Measurements from ENCODE around the gene KDM2A.

DNA sequence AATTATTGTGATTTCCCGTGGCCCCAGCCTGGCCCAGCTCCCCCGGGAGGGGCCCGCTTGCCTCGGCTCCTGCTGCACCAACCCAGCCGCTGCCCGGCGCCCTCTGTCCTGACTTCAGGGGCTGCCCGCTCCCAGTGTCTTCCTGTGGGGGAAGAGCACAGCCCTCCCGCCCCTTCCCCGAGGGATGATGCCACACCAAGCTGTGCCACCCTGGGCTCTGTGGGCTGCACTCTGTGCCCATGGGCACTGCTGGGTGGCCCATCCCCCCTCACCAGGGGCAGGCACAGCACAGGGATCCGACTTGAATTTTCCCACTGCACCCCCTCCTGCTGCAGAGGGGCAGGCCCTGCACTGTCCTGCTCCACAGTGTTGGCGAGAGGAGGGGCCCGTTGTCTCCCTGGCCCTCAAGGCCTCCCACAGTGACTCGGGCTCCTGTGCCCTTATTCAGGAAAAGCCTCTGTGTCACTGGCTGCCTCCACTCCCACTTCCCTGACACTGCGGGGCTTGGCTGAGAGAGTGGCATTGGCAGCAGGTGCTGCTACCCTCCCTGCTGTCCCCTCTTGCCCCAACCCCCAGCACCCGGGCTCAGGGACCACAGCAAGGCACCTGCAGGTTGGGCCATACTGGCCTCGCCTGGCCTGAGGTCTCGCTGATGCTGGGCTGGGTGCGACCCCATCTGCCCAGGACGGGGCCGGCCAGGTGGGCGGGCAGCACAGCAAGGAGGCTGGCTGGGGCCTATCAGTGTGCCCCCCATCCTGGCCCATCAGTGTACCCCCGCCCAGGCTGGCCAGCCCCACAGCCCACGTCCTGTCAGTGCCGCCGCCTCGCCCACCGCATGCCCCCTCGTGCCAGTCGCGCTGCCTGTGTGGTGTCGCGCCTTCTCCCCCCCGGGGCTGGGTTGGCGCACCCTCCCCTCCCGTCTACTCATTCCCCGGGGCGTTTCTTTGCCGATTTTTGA lies 166.8 kb downstream of the KDM2A start:
- TF ChIP-seq GATA3 (IDR thresholded peaks at IDR 0.05; ENCODE audit: low read depth, low read length): no peak
- TF ChIP-seq GATA2 (IDR thresholded peaks at IDR 0.05; ENCODE audit: low read depth, low read length): no peak
